Keratinocyte (primary cell): ENCODE data around the gene TEX261. TPM values are rescaled to one million over a fixed set of nuclear protein-coding genes. Genes with fewer than 3 reads are reported as not detected.

ENCODE experiments used
- DNase-seq: peaks from one replicate; pipeline ENCODE4 v3.0.0-alpha.2; 2011; ENCODE audit warnings: low read depth, missing footprints, low spot score
- FAIRE-seq: peaks from 2 replicates; lab custom pipeline; 2011; peaks lifted over from hg19 to GRCh38; lab: Jason Lieb, UNC
- H2AFZ ChIP-seq: 2 replicates; pipeline ENCODE4 v1.6.0; 2012; ENCODE audit warnings: low read length, control low read depth, inconsistent platforms; ENCODE audit not compliant: control insufficient read depth
- H3K27ac ChIP-seq: 2 replicates; pipeline ENCODE4 v1.5.1; 2011; ENCODE audit warnings: low read length; ENCODE audit not compliant: control insufficient read depth, insufficient read depth
- H3K27me3 ChIP-seq: 3 replicates; pipeline ENCODE4 v1.6.0; 2011; ENCODE audit warnings: low read length; ENCODE audit not compliant: control insufficient read depth, insufficient read depth; ENCODE audit errors: extremely low read depth
- H3K36me3 ChIP-seq, 2 experiments: 2 replicates in 1 of 2; 3 replicates in 1 of 2; pipeline ENCODE4 v1.5.1; 2011; ENCODE audit warnings: low read length in 2 of 2, mild to moderate bottlenecking in 1 of 2; ENCODE audit not compliant: control insufficient read depth in 2 of 2, insufficient read depth in 2 of 2; ENCODE audit errors: extremely low read depth in 1 of 2
- H3K4me1 ChIP-seq: 3 replicates; pipeline ENCODE4 v1.5.1; 2011; ENCODE audit warnings: low read length; ENCODE audit not compliant: control insufficient read depth, insufficient read depth; ENCODE audit errors: extremely low read depth
- H3K4me2 ChIP-seq: 3 replicates; pipeline ENCODE4 v1.6.0; 2011; ENCODE audit warnings: low read depth, low read length; ENCODE audit not compliant: control insufficient read depth, insufficient read depth; ENCODE audit errors: extremely low read depth
- H3K4me3 ChIP-seq, 3 experiments: fragments of 200-600 bp in 1 of 3; sonication (generic) in 1 of 3; 2 replicates in 2 of 3; 3 replicates in 1 of 3; pipeline ENCODE4 v1.5.1; 2011 to 2016; ENCODE audit warnings: low read length in 3 of 3, mild to moderate bottlenecking in 3 of 3, control low read depth in 2 of 3, inconsistent platforms in 1 of 3, low read depth in 1 of 3, mixed read lengths in 1 of 3, mixed run types in 1 of 3, moderate library complexity in 1 of 3; ENCODE audit not compliant: control insufficient read depth in 2 of 3, insufficient read depth in 2 of 3; ENCODE audit errors: extremely low read depth in 1 of 3
- H3K79me2 ChIP-seq: 2 replicates; pipeline ENCODE4 v1.6.0; 2012; ENCODE audit warnings: low read length; ENCODE audit not compliant: control insufficient read depth, insufficient read depth
- H3K9ac ChIP-seq: 3 replicates; pipeline ENCODE4 v1.6.0; 2011; ENCODE audit warnings: low read length; ENCODE audit not compliant: control insufficient read depth, insufficient read depth; ENCODE audit errors: extremely low read depth
- H3K9me1 ChIP-seq: 3 replicates; pipeline ENCODE4 v1.6.0; 2011; ENCODE audit warnings: low read length; ENCODE audit not compliant: control insufficient read depth, insufficient read depth; ENCODE audit errors: extremely low read depth
- H3K9me3 ChIP-seq: 2 replicates; pipeline ENCODE4 v1.5.1; 2012; ENCODE audit warnings: low read depth, low read length; ENCODE audit not compliant: control insufficient read depth
- H4K20me1 ChIP-seq: 3 replicates; pipeline ENCODE4 v1.6.0; 2011; ENCODE audit warnings: low read length; ENCODE audit not compliant: control insufficient read depth, insufficient read depth; ENCODE audit errors: extremely low read depth
- CTCF ChIP-seq, 3 experiments: IDR thresholded peaks in 1 of 3; conservative IDR thresholded peaks in 1 of 3; optimal IDR thresholded peaks in 1 of 3; 2 replicates in 2 of 3; 3 replicates in 1 of 3; pipeline versions ENCODE3 to v1.5.1; 2011; ENCODE audit warnings: low read length in 3 of 3, mild to moderate bottlenecking in 3 of 3, moderate library complexity in 2 of 3, control low read depth in 1 of 3, inconsistent platforms in 1 of 3; ENCODE audit not compliant: insufficient read depth in 2 of 3; ENCODE audit errors: extremely low read depth in 1 of 3
- EZH2 ChIP-seq: IDR thresholded peaks from one replicate; pipeline ENCODE4 v1.6.1; 2012; ENCODE audit warnings: inconsistent platforms, mild to moderate bottlenecking, low read length, moderate library complexity
- dilution Hi-C: fragments of 300-500 bp; cut with MboI; formaldehyde crosslinking; loops from one replicate; pipeline ENCODE4 v1.7.0; 2020; ENCODE audit warnings: low sequenced_read_pairs; ENCODE audit not compliant: extremely low pct_ligation_motif_present
- polyA plus RNA-seq, 5 experiments: library from polyadenylated mRNA; depleted of rRNA in 3 of 5; stranded (reverse) in 3 of 5; stranded (forward) in 1 of 5; unstranded in 1 of 5; fragments of >200 nt; gene quantifications; 1 replicate in 1 of 5; 2 replicates in 3 of 5; 3 replicates in 1 of 5; pipeline versions ENCODE4 v1.2.1 to v1.2.3, GENCODE V29; 2011 to 2012; ENCODE audit warnings: missing spikeins in 2 of 5, low read depth in 1 of 5, low replicate concordance in 1 of 5

TEX261 gene
- polyA plus RNA-seq, 1 donor (not counting 4 experiments of a cell fraction or from before 2014, with no cell fraction given): 78.8 TPM

- no peak overlapping the region for H2AFZ ChIP-seq
- H3K4me3 ChIP-seq: no peak overlapping the region
- no peaks in the 10 kb centered on the region for H3K79me2 ChIP-seq
- FAIRE-seq (no peak), DNase-seq (no peak)
- no peak for TF ChIP-seq CTCF (optimal IDR thresholded peaks at IDR 0.05 in 1 of 3, IDR thresholded peaks at IDR 0.05 in 1 of 3, conservative IDR thresholded peaks at IDR 0.05 in 1 of 3; ENCODE audit: extremely low read depth in 1 of 3, insufficient read depth in 2 of 3, low read length in 3 of 3)
- TF ChIP-seq EZH2: no peak
- H3K9me3 ChIP-seq: no peaks in the 10 kb centered on the region
- H3K9me1 ChIP-seq: no peaks in the 10 kb centered on the region
- dilution Hi-C loops: no loop called here
- no peak overlapping the region for H3K4me2 ChIP-seq
- no peak overlapping the region for H3K27ac ChIP-seq
- no peaks in the 10 kb centered on the region for H3K27me3 ChIP-seq
- no peak overlapping the region for H3K9ac ChIP-seq
- peaks cover 18% of the 10 kb centered on the region for H3K4me1 ChIP-seq
- no peaks in the 10 kb centered on the region for H3K36me3 ChIP-seq
- H4K20me1 ChIP-seq: no peaks in the 10 kb centered on the region
These were observed 19.4 kb downstream of the TEX261 start for GRCh38 chr2:70975237-70975636.

- H3K4me3 ChIP-seq: no peak overlapping the region
- FAIRE-seq (no peak), DNase-seq (no peak)
- H2AFZ ChIP-seq: no peak overlapping the region
- no peak overlapping the region for H3K4me2 ChIP-seq
- H3K9me1 ChIP-seq: no peaks in the 10 kb centered on the region
- dilution Hi-C loops: no loop called here
- H4K20me1 ChIP-seq: no peaks in the 10 kb centered on the region
- no peak overlapping the region for H3K9ac ChIP-seq
- H3K79me2 ChIP-seq: no peaks in the 10 kb centered on the region
- peaks cover 18% of the 10 kb centered on the region for H3K4me1 ChIP-seq
- H3K9me3 ChIP-seq: no peaks in the 10 kb centered on the region
- no peaks in the 10 kb centered on the region for H3K27me3 ChIP-seq
- H3K36me3 ChIP-seq: no peaks in the 10 kb centered on the region
- no peak overlapping the region for H3K27ac ChIP-seq
- TF ChIP-seq EZH2: no peak
- no peak for TF ChIP-seq CTCF (optimal IDR thresholded peaks at IDR 0.05 in 1 of 3, IDR thresholded peaks at IDR 0.05 in 1 of 3, conservative IDR thresholded peaks at IDR 0.05 in 1 of 3; ENCODE audit: extremely low read depth in 1 of 3, insufficient read depth in 2 of 3, low read length in 3 of 3)
These were observed 20.1 kb downstream of the TEX261 start for GRCh38 chr2:70974592-70974991.
